Parathyroid adenoma (tissue), 2 donors: Measurements from ENCODE around the gene TAF11.
"Not testable (repeated sequence)": the region's sequence is repeated elsewhere in the genome, so short reads cannot be mapped to it uniquely, and the experiment has no call there.

Experiments used
- H2AFZ ChIP-seq: fragments of 300-600 bp; sonication (generic); one replicate; pipeline ENCODE4 v1.7.0; 2017; ENCODE audit warnings: antibody characterized with exemption, mild to moderate bottlenecking
- H3K27ac ChIP-seq: fragments of 300-600 bp; sonication (generic); one replicate; pipeline ENCODE4 v1.7.0; 2017
- H3K27me3 ChIP-seq: fragments of 300-600 bp; sonication (generic); one replicate; pipeline ENCODE4 v1.7.0; 2017; ENCODE audit warnings: low read length; ENCODE audit not compliant: control insufficient read depth, insufficient read depth
- H3K36me3 ChIP-seq: fragments of 300-600 bp; sonication (generic); one replicate; pipeline ENCODE4 v1.7.0; 2017; ENCODE audit warnings: low read length; ENCODE audit not compliant: control insufficient read depth, insufficient read depth
- H3K4me1 ChIP-seq: fragments of 300-600 bp; sonication (generic); one replicate; pipeline ENCODE4 v1.7.0; 2017; ENCODE audit warnings: control low read depth
- H3K4me2 ChIP-seq: fragments of 300-600 bp; sonication (generic); one replicate; pipeline ENCODE4 v1.7.0; 2017; ENCODE audit warnings: low read length
- H3K4me3 ChIP-seq: fragments of 300-600 bp; sonication (generic); one replicate; pipeline ENCODE4 v1.7.0; 2017; ENCODE audit warnings: low read depth, low read length
- H3K79me2 ChIP-seq: fragments of 300-600 bp; sonication (generic); one replicate; pipeline ENCODE4 v1.7.0; 2017; ENCODE audit warnings: control low read depth
- H3K9ac ChIP-seq: fragments of 300-600 bp; sonication (generic); one replicate; pipeline ENCODE4 v1.7.0; 2017; ENCODE audit warnings: mild to moderate bottlenecking
- H3K9me3 ChIP-seq: fragments of 300-600 bp; sonication (generic); one replicate; pipeline ENCODE4 v1.7.0; 2017; ENCODE audit warnings: low read length; ENCODE audit not compliant: control insufficient read depth
- CTCF ChIP-seq: fragments of 300-600 bp; sonication (generic); IDR thresholded peaks from one replicate; pipeline ENCODE4 v1.7.0; 2017; ENCODE audit warnings: antibody characterized with exemption, mild to moderate bottlenecking
- donor health status: primary hyperparathyroidism.

The TAF11 gene

GRCh38 chr6:34887753-34888513, at the start of gene TAF11:
Gene TAF11, minus strand, starts transcription at chr6:34888042. Its CDS starts 85 bp downstream, at chr6:34887957.
- Histone ChIP-seq H3K27me3 (no peaks in the 10 kb centered on the region), H3K4me2 (peak within 1 kb of the TSS; percentile 82), H3K79me2 (peaks cover 21% of the 10 kb centered on the region), H3K9ac (peak within 1 kb of the TSS; percentile 42), H3K4me3 (peak within 1 kb of the TSS; percentile 98), H3K27ac (peak within 1 kb of the TSS; percentile 90), H3K4me1 (peaks cover 6% of the 10 kb centered on the region), H3K9me3 (no peaks in the 10 kb centered on the region), H2AFZ (peak within 1 kb of the TSS; percentile 95), H3K36me3 (no peaks in the 10 kb centered on the region)
- no peak for TF ChIP-seq CTCF

DNA sequence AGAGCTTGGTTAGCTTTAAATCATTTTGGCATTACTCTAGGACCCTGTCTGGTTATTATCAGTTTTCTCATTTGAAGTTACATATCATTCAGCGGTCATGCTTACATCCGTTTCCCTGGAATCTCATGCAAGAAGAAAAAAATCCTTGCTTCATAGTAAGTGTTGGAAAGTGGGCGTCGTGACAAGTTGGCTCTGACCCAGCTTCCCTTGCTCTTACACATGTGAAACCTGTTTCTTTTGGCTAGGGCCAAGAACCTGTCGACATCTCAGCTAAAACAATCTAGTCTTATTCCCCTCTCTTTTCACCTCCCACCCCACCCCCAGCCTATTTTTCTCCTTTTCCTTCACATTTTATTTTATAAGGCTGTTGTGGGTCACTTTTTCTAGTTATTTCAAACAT, 46.7 kb upstream of the TAF11 start:
- Histone ChIP-seq H3K4me3 (no peak overlapping the region), H3K4me2 (peak overlapping the region; percentile 10), H3K27ac (no peak overlapping the region), H3K9me3 (no peaks in the 10 kb centered on the region), H3K79me2 (peaks cover 14% of the 10 kb centered on the region), H3K9ac (no peak overlapping the region), H3K4me1 (peaks cover 10% of the 10 kb centered on the region), H3K36me3 (no peaks in the 10 kb centered on the region), H2AFZ (no peak overlapping the region), H3K27me3 (no peaks in the 10 kb centered on the region)
- no peak for TF ChIP-seq CTCF

- H3K4me3 ChIP-seq, result not testable (repeated sequence)
These were observed 44.4 kb upstream of the TAF11 start for GRCh38 chr6:34932202-34932601.

GRCh38 chr6:34930221-34930620, 42.4 kb upstream of the TAF11 start:
- no peak for TF ChIP-seq CTCF
- Histone ChIP-seq H3K4me1 (peaks cover 13% of the 10 kb centered on the region), H3K27ac (no peak overlapping the region), H3K4me3 (no peak overlapping the region), H3K4me2 (no peak overlapping the region), H3K9me3 (no peaks in the 10 kb centered on the region), H3K27me3 (no peaks in the 10 kb centered on the region), H3K79me2 (peaks cover 11% of the 10 kb centered on the region), H2AFZ (no peak overlapping the region), H3K36me3 (no peaks in the 10 kb centered on the region), H3K9ac (no peak overlapping the region)

More at GRCh38 chr6:34932202-34932601, 44.4 kb upstream of the TAF11 start:
- not testable (repeated sequence) for H3K4me2 ChIP-seq, H2AFZ ChIP-seq, H3K27ac ChIP-seq, H3K36me3 ChIP-seq, H3K27me3 ChIP-seq, H3K9ac ChIP-seq, H3K9me3 ChIP-seq
- Histone ChIP-seq H3K4me1 (peaks cover 13% of the 10 kb centered on the region), H3K79me2 (peaks cover 14% of the 10 kb centered on the region)

DNA sequence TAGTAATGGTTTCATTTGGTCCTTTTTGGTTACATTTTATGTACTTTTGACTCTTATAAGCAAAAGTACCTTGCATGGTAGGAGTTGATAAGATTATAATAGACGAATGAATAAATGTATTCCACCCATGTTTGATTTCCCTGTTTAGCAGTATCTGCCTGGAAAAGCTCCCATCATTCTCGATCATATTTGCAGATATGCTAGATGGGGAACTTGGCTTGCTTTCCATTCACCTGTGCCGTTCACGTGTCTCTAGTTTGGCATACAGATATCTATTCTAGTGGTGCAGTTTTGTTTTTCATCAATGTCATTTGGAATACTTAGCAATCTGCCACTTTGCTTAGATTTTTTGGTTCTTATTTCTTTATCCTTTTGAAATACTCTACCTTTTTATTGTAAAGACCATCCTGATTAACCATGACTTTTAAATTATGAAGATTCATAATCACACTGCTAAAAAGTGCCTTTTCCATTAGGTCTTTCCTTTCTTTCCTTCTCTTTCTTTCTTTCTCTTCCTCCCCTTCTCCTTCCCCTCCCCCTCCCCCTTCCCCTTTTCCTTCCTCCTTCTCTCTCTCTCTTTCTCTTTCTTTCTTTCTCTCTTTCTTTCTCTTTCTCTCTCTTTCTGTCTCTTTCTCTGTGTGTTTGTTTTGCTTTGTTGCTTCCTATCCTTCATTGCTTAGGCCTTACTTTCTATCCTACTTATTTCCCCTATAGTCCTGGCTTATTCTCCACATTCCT, 41.6 kb upstream of the TAF11 start:
- no peaks in the 10 kb centered on the region for H3K9me3 ChIP-seq
- H3K36me3 ChIP-seq, result no peaks in the 10 kb centered on the region
- H3K27me3 ChIP-seq, result no peaks in the 10 kb centered on the region
- TF ChIP-seq CTCF, result no peak
- H3K4me1 ChIP-seq, result peaks cover 5% of the 10 kb centered on the region
- H3K4me3 ChIP-seq, result no peak overlapping the region
- H2AFZ ChIP-seq, result no peak overlapping the region
- no peak overlapping the region for H3K9ac ChIP-seq
- H3K4me2 ChIP-seq, result no peak overlapping the region
- no peak overlapping the region for H3K27ac ChIP-seq
- peaks cover 11% of the 10 kb centered on the region for H3K79me2 ChIP-seq
